Activated gamma-delta T cell treated with anti-CD3 and anti-CD28 coated beads, Interleukin-2, amount 50 U/mL, for 16 hours (primary cell): ENCODE measurements around the gene RNF44.
"Not testable (repeated sequence)": the region's sequence is repeated elsewhere in the genome, so short reads cannot be mapped to it uniquely, and the experiment has no call there.

Experiments used
- DNase-seq: peaks from one replicate; pipeline ENCODE4 v3.0.0-alpha.2; 2020; ENCODE audit warnings: low read depth

The RNF44 gene

GRCh38 chr5:176550937-176551336 is 13.7 kb upstream of the RNF44 start:
- DNase-seq = not testable (repeated sequence)

GRCh38 chr5:176550275-176550831 is 13.2 kb upstream of the RNF44 start:
- no peak for DNase-seq

GRCh38 chr5:176549871-176550270 is 12.7 kb upstream of the RNF44 start:
- no peak for DNase-seq

GRCh38 chr5:176548967-176549444 is 11.8 kb upstream of the RNF44 start, which contains the start of gene CDHR2:
Gene CDHR2 (plus strand): TSS chr5:176549342. CDS start chr5:176565353, 16,011 bp downstream.
- DNase-seq = no peak

- DNase-seq = no peak
These were observed 10.6 kb upstream of the RNF44 start for GRCh38 chr5:176547802-176548201.

GRCh38 chr5:176545737-176546509 is 8.7 kb upstream of the RNF44 start:
- DNase-seq = no peak

- no peak for DNase-seq
These were observed 8.2 kb upstream of the RNF44 start for GRCh38 chr5:176545388-176545736.

- peak; percentile 49 for DNase-seq
These were observed 6.4 kb upstream of the RNF44 start for GRCh38 chr5:176543428-176544182.

- no peak for DNase-seq
These were observed 5.6 kb upstream of the RNF44 start for GRCh38 chr5:176542596-176543427.

- no peak for DNase-seq
These were observed 5.0 kb upstream of the RNF44 start for GRCh38 chr5:176542135-176542595.

GRCh38 chr5:176541338-176542134 is 4.3 kb upstream of the RNF44 start:
- DNase-seq = no peak

- DNase-seq = no peak
These were observed 3.7 kb upstream of the RNF44 start for GRCh38 chr5:176540956-176541337.

GRCh38 chr5:176540476-176540899 is 3.3 kb upstream of the RNF44 start:
- DNase-seq = no peak

- no peak for DNase-seq
These were observed 1.8 kb upstream of the RNF44 start for GRCh38 chr5:176538989-176539384.

- DNase-seq = no peak
These were observed 1.2 kb upstream of the RNF44 start for GRCh38 chr5:176538230-176538988.

- DNase-seq = peak; percentile 94
These were observed 490 bp upstream of the RNF44 start for GRCh38 chr5:176537554-176538229.

- peak; percentile 84 for DNase-seq
These were observed 885 bp downstream of the RNF44 start for GRCh38 chr5:176536132-176536901.

- DNase-seq = no peak
These were observed 1.5 kb downstream of the RNF44 start for GRCh38 chr5:176535664-176536131.
